LNCAP (cell line): ENCODE results near the gene NDUFAF4.

ENCODE experiments used
- CTCF ChIP-seq: fragments of 450-650 bp; IDR thresholded peaks from 2 replicates; pipeline ENCODE4 v1.5.1; 2017; ENCODE audit warnings: mild to moderate bottlenecking

NDUFAF4 gene

GRCh38 chr6:96913621-96914020 is 15.9 kb upstream of the NDUFAF4 start:
- TF ChIP-seq CTCF: no peak

DNA sequence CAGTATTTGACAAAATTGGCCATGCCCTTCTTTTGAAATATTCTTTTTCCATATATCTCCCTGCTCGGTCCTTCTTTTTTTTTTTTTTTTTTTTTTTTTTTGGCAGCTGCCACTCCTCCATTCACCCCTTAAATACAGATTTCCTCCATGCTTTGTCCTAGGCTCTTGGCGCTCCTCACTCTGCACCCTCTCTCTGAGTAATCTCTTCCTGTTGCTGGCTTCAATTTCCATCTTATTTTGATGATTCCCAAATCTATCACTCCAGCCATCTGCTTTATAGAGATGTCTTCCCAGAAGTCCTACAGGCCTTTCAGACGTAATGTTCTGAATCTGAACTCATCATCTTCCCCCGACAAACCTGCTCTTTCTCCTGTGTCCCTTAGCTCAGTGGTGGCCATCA is 14.1 kb upstream of the NDUFAF4 start:
- TF ChIP-seq CTCF: no peak

GRCh38 chr6:96911171-96911570 is 13.5 kb upstream of the NDUFAF4 start:
- no peak for TF ChIP-seq CTCF

DNA sequence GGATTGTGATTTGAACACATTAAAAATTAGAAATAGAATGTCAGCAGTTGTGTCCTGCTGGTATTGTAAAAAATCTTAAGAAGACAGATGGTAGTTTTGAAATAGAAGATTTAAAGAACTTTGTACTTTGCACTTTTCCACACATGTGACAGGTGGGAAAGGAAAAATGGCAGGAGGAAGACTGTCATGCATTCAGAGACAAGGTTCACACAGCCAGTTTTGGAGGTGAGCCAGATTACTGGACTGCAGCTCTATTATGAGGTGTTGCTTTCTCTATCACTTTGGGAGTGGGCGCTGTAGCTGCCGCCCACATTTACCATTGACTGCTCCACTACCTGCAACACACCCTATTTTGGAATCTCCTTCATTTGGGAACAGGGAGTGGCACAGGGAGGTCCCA is 12.1 kb upstream of the NDUFAF4 start:
- no peak for TF ChIP-seq CTCF

GRCh38 chr6:96907498-96907897 is 9.8 kb upstream of the NDUFAF4 start:
- no peak for TF ChIP-seq CTCF

DNA sequence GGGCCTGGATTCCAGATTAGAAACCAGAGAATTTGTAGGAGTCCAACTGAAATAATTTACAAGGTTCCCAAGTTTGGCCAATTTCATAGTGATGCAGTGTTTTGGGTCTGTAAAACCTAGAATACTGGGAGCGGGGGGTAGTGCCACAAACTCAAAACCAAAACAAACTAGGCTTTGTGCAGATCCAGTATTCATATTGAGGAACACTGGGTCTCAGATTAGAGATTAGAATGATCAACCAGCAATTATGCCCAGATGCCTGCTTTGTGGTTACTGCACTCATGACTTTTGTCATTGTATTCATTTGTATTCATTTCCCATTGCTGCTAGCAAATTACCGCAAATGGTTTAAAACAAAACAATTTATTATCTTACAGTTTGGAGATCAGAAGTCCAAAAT is 3.2 kb upstream of the NDUFAF4 start:
- no peak for TF ChIP-seq CTCF

GRCh38 chr6:96899451-96899998 is 1.8 kb upstream of the NDUFAF4 start:
- no peak for TF ChIP-seq CTCF

- peak; percentile 62 for TF ChIP-seq CTCF
Measured at GRCh38 chr6:96899019-96899418, 1.3 kb upstream of the NDUFAF4 start.
